C1 segment of cervical spinal cord (tissue), 14 donors: ENCODE measurements around the gene GRM8.
A peak's percentile ranks its signal among the peaks of the same experiment; 100 is the strongest.

Experiments
- DNase-seq, 14 donors: peaks; one replicate each; lab custom pipeline; 2025; lab: John Stamatoyannopoulos, UW

GRM8 gene

DNA sequence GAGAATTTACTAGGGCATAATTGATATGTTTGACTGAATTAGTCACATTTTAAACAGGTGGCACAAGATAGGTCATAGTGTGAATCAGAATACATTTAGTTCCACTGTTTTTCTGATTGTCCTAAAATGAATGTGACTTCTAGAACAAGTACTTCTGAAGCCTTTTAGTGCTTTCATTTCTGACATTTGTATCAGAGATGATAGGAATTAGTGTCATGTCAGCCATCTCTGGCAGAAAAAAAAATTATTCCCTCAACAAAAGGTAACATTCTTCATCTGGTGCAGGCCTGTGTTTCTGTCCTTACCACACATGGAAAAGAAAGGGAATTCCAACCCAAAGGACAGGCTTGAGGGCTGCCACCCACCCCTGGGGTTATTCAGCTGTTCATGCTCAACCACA, 21.3 kb downstream of the GRM8 start:
- no peak for DNase-seq

DNA sequence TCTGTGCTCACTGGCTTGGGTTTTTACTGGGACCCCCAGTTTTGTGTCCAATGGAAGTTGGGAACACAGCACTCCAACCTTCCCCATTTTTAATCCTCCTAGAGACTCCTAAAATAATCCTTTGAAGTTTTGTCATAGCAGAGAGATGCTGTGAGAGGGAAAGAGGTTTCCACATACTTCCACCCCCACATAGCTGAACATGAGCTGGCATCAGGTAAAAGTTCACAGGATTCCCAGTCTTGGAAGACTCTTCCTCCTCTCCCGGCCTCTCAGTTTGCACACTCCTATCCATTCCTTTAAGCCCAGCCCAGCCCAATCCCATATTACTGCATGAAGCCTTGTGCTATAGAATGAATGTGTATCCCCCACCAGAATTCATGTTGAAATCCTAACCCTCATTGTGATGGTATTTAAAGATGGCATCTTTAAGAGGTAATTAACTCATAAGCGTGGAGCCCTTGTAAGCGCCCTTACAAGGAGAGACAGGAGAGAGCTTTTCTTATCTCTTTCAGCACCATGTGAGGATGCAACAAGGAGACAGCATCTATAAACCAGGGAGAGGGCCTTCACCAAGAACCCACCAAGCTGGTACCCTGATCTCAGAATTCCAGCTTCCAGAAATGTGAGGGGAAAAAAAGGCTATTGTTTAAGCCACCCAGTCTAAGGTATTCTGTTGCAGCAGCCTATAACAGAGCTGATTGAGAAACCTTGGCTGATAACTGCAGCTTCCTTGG, 22.4 kb downstream of the GRM8 start:
- no peak for DNase-seq

DNA sequence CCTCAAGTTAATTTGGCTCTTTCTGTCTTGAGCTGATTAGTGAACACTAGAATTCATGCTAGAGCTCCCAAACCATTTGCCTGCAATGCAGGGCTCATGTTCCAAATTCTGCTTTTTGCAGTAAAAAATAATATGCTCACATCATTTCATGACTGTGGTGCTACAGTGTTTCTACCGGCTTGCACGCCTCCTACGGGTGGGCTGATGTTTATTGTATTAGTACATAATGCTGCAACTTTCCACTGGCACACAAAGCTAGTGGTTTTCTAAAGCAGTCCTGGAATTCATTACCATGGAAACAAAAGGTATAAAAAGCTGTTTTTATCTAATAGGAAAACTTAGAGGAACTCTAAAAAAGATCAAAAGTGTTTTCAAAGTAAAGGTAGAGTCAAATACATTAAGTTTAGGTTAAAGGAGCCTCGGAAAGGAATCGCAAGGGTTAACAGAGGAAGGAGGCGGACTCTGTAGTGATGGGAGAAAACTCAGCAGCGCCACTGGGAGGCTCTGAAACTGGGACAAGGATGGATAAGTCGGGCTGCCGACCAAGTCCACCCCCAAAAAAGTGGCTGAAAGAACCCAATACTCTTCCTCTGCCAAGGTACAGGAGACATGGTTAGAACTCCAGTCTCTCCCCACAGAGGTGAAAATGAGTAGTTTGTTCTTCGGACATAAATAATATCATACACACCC, 25.9 kb downstream of the GRM8 start:
- DNase-seq: no peak

DNA sequence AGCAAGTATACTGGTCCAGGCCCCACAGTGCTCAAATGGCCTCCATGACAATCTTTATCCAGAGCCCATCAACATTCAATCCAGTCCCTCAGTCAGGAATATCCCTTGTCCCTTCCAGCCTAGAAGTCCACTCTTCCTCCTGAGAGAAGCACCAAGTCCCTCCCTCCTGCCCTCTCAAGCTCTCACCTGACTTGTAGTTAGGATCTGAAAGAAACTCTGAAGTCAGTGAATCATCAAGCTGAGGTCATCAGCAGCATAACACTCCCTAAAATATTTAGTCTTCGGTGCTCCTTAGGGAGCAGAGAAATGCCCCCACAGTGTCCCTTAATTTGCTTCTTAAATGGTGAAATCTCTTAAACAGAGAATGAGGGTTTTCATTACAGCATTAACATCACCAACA, 31.0 kb downstream of the GRM8 start:
- no peak for DNase-seq

DNA sequence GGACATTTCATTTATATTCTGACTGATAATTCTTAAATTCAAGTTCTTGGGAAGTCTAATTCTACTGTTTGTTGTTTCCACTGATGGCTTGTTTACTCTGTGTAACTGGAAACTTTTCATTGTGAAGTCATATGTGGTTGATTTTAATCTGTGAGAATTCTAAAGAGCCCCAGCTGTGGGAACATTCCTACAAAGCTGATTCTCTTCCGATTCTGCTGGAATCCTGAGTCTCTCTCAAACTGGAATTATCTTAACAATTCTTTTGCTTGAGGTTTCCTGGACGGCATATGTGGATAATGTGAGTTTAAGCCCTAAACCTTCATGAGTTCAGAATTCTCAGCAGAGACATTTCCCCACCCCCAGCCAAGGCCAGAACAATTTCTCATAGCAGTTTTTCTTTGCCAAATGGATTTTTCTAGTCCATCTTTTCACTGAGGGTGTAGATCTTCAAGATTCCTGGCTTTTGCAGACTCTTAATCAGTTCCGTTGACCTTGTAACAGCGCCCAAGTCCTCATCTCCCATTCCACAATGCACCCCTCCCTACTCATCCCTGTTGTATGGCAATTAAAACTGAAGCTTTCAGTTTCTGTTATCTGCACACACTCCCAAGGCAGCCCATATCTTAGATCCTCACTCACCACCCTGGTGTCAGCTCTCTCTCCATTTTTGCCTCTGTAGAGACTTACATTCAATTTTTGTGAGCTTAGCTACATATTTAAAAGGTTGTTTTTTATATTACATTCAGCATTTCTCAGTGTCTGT, 37.6 kb downstream of the GRM8 start:
- no peak for DNase-seq

DNA sequence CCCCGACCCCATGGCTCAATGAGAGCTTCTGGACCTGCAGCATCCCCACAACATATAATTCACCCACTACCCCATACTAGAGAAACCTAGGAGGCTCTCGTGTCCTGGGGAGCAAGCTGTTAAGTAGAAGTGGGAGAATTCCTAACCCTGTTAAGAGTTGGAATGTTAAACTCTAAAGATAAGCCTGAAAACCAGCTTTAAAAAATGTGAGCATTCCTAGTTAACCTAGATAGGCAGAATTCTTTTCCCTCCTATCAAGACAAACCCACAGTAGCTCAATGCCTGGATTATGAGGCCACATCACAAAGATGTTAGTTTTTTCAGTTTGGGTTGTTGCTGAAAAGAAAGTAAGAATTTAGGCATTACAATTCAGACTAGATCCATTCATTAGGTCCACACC, 42.9 kb downstream of the GRM8 start:
- DNase-seq: no peak

DNA sequence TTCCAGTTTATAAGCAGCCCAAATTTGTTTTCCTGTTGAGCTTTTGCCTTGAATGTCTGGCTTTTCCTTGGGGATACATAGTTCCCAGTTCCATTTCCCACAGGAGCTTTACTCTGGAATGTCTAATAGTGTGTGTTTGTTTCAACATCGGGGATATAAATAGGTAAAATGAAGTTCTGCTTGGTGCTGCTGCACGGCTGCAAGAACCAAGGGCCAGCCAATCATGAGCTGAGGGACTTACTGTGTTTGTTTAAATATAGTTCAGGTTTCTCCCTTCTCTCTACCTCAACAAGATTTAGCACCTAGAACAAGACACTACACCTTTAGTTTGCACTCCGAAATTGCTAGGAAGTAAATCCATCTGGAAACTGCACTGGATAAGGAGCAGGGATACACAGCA, 43.9 kb downstream of the GRM8 start:
- DNase-seq: no peak

DNA sequence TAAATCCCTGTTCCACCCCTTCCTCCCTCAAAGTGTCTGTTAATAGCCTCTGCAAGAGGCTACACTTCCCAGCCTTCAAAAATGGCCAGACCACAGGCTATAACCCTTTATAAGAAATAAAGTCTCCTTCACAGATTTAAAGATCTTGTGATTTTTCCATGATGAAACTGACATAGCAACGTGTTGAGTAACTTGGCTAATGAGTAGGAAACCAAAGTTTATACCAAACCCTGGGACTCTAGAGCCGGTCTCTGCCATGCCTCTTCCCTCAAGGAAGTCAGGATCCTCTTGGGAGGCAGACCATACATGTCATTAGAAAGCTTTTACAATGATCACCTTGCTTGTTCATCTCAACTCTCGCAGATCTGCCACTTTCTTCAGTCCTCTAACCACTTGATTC, 44.4 kb downstream of the GRM8 start:
- no peak for DNase-seq

DNA sequence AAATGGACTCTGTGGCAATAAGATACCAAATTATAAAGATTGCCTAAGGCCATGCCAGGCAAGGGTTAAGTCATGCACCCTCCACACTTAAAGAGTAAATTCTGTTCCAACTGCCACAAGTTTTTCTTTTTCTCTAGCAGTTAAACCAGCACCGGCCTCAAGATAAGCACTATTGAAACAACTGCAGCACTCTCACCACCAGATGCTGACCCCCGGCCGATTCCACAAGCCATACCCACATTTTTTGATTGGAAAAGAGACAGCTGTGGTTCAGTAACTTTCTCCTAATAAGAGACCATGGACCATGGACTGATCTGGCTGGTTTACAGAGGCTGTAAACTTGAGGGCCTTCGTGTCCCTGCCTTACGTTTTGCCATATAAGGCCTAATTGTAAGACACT, 44.9 kb downstream of the GRM8 start:
- DNase-seq: no peak

DNA sequence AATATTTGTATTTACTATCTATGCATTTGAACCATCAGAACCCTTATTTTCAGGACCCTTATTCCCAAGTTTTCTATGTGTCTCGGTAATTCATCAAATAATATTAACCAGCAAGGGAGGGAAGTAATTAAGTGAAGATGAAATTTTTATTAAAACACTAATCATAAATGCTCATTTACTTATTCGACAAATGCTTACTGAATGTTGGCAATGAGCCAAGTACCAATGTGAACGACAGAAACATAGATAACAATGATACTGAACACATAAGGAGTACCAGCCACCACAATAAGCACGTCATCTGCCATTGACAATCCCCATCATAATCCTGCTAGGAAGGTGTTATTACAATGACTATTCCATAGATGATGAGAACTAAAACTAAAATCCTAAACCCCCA, 45.5 kb downstream of the GRM8 start:
- DNase-seq: no peak

DNA sequence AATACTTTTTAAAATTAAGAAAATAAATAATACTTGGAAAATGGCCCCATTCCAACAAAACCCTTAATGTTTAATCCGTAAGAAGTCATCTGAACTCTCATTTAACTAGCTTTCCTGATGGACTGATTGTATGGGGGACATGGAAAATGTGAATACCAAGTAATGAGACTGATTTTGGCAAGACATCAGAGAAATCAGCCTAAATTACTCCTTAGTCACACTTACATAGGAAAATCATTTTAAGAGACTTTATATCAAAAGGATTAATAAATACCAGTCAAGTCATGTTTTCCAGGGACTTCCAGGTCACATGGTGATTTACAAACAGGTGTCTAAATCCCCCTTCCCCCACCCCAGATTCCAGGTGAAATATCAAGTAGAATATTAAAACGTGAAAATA, 58.2 kb downstream of the GRM8 start:
- no peak for DNase-seq

DNA sequence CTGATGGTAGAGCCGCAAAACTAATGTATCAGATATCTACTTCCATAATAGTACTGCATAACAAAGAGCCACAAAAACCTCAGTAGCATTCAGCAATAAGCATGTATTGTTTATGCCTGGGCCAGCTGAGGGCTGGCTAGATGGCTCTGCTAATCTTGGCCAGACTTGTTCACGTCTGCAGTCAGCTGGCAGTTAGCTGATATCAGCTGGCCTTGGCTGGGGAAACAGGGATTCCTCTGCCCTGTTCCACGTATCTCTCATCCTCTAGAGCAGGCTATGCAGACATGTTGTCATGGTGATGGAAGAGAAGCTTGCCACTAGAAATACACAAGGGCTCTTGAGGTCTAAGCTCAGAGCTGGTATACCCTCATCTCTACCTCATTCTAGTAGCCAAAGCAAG, 62.9 kb downstream of the GRM8 start:
- peak in 4 of 14 donors; percentile 2 to 9 (median 6) for DNase-seq

DNA sequence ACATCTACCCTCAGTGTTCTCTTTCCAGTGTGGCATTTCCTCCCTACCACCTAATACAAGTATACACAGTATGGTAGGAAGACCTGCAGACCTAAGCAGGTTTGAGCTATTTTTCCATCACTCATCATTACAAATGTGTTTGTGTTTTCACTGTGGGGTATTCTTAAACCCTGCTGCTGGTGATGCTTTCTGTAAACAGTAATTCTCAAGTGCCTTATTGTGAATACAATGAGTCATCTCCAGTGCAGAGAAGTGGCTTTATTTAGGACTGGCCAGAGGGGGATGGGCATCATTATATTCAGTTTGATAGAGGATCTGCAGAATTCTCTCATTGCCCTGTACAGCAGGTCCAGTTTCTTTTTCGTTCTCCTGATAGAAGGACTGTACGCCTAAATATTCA, 63.7 kb downstream of the GRM8 start:
- peak in 1 of 14 donors; percentile 8 for DNase-seq

DNA sequence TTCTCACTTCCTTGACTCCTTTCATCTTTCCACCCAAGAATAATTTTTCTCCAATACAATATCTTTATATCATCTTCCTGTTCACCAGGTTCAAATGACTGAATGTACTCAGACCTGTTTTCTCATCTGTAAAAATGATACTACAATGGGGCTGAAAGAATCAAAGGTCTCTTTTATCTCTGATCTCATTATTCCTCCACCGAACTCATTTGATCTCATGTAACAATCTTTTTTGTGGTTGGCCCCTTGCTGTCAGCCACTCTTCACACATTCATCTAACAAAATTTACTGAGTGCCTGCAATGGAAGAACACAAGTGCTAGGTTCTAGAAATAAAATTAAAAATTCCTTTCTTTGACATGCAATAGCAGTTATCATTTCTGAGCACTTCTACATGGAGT, 65.0 kb downstream of the GRM8 start:
- no peak for DNase-seq

DNA sequence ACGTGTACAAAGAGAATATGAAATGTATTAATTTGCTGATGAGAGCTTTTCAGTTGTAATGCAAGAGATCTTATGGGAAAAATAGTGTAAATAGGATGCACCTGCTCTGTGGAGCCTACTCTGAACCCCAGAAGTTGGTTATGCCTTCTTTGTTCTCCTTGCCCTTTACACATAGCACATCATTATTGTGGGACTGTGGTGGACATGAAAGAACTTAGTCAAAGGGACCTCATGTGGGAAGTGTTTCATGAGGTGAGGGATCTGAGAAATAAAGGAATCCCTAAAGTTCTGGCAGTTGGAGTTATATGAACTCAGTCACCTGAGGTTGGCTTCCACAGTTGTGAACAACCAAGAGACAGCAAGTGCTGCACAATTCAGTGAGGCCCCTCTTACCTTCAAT, 66.1 kb downstream of the GRM8 start:
- DNase-seq: no peak

DNA sequence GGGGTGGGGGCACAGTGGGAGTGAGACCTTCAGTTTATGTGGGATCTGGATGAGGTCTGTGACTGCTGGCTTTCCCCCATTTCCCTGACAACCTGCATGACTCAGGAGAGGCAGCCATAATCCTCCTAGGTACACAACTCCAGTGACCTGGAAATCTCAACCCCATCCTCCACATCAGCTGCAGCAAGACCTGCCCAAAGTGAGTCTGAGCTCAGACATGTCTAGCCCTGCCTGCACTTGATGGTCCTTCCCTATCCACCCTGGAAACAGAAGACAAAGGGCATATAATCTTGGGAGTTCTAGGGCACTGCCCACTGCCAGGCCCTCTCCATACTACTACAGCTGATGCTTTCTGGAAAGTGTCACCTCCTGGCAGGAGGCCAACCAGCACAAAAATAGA, 75.6 kb downstream of the GRM8 start:
- no peak for DNase-seq

DNA sequence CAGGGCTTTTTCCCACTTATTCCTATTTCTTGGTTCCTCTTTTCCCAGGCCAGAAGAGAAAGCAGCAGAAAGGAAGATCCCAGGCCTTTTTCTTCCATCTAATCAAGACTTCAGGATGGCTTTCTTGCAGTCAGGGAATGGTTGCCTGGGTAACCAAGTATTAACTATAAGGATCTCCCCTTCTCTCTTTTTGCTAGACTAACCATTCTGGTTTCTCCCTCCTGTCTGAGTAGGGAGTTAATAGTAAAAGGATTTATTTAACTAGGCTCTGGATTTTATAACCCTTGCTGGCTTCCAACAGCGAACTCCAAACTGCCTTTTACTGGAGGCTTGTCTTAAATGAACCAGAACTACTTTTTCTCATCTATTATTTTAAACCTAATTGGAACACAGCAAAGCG, 90.4 kb downstream of the GRM8 start:
- no peak for DNase-seq

DNA sequence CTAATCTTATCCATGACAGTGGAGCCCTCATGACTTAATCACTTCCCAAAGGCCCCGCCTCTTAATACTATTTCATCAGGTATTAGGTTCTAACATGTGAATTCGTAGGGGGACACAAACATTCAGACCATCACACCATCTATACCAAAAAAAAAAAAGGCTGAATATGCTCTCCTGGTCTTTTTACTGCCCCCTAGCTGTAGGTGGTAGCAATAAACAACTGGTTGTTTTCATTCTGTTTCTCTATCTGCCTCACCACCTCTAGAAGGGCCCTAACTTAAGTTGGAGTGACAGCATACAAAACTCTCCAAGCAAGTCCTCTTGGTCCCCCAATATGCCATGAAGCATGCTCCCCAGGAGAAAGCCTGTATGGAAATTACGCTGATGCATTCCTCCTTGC, 94.1 kb downstream of the GRM8 start:
- no peak for DNase-seq

DNA sequence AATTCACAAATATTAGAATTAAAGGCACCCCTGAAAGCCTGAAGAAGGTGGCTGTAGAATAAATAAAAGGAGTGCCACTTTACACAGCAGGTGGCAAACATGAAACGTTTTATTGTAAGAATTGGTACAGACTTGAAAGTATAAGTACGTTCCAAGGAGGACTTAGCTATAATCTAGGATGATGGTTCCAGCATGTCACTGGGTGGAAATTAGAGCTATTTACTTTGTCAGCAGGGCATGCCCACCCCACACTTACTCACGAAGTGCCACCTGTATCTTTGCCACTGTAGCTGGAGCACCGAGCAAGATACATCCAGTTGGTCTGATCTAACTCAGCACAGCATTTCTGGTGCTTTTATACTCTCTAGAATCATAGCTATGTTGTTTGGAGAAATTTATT, 97.8 kb downstream of the GRM8 start:
- DNase-seq: no peak

DNA sequence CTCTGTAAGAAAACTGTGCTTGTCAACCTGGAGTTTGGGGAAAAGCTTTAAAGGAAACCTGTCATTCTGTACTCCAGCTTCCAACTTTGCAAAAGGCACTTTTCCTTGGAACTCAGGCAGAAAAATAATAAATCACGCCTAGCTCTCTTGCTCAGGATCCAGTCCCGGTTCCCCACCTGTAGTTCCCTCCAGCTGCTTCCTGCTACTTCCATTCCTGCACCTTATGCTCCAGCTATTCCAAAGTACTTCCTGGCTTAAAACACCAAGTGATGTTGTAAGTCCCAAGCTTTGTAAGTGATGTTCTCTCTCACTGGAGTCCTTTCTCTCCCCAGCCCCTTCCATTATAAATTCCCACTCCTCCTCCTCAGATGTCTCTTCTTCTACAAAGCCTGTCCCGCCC, 98.6 kb downstream of the GRM8 start:
- no peak for DNase-seq

DNA sequence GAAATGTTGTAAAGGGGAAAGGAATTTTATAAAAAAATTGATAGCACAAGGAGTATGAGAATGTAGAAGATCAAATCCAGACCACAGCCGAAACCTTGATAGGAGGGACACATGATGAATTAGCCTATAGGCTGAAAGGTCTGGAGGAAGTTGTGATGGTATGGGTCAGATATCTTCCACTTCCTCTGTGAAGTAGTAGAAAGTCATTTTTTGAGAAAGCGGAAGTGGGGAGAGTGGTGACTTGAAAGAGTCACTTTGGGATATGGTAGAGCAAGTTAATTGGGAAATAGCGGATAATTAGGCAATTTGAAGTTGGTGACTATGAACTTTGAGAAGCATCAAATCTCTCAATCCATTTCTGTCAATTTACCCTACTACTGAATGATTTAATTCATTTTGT, 99.4 kb downstream of the GRM8 start:
- DNase-seq: no peak

DNA sequence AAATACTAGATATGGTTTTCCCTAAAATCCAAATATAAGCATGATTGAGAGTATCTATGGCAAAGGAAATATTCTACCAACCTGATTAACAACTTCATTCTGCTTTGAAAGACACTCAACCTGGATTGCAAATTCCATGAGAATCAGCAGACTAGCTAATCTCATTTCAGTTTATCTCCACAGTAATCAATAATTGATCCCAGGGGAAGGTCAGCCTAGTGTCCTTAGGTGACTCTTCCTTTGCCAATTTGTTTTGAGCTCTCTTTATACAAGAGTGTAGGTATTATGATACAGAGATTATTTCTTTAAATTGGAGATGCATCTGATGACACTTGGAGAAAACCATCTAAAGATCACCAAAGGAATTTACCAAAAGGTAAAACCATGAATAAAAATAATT, 100.3 kb downstream of the GRM8 start:
- no peak for DNase-seq

DNA sequence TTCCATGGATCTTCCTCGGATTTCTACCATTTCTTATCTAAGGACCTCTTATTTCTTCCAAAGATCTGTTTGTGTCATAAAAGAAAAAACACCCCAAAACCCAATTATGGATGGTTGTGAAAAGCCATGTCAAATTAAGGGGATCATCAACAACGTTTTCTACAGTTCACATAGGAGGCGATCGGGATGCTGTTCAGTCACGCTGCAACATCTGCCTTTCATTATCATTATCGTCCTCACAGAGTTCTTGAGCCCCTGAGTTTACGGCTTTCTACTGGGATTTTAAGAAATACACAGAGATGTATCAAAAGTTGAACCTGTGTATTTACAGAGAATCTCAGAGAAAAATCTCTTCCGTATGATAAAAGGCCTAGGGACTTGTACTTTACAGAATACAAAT, 101.4 kb downstream of the GRM8 start:
- no peak for DNase-seq
